NCI-H1048 (cell line): ENCODE data around the gene ARHGAP29.
"Not testable (repeated sequence)": the region's sequence is repeated elsewhere in the genome, so short reads cannot be mapped to it uniquely, and the experiment has no call there.

Source experiments
- DNase-seq: peaks from one replicate; lab custom pipeline; 2025; lab: John Stamatoyannopoulos, UW

ARHGAP29 gene

DNA sequence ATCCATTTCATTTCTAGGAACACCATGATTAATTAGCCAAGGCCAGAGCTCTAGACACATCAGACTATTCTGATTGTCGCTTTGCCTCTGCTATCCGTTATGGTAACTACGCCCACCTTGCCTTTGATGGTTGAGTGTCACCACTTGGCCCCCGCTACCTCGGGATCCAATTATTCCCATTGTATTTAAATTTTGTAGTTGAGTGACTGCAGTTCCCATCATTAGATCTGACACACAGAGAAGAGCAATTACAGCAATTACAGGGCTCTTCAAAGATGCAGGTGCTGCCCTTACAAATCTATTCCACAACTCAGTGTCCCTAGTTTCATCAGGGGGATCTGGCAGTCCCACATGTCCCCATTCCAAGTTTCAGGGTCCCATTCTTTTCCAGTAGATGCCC lies 71.5 kb downstream of the ARHGAP29 start:
- no peak for DNase-seq

DNA sequence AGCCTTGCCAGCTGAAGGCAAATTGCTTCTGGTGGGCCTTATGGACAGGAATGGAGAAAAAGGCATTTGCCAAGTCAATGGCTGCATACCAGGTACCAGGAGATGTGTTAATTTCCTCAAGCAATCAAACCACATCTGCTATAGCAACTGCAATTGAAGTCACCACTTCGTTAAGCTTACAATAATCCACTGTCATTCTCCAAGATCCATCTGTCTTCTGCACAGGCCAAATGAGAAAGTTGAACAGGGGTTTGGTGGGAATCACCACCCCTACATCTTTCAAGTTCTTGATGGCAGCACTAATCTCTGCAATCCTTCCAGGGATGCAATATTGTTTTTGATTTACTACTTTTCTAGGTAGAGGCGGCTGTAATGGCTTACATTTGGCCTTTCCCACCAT lies 72.5 kb downstream of the ARHGAP29 start:
- not testable (repeated sequence) for DNase-seq

- not testable (repeated sequence) for DNase-seq
Measured at GRCh38 chr1:94164121-94164520, 73.3 kb downstream of the ARHGAP29 start.

GRCh38 chr1:94163249-94163648 lies 74.1 kb downstream of the ARHGAP29 start:
- DNase-seq: not testable (repeated sequence)

DNA sequence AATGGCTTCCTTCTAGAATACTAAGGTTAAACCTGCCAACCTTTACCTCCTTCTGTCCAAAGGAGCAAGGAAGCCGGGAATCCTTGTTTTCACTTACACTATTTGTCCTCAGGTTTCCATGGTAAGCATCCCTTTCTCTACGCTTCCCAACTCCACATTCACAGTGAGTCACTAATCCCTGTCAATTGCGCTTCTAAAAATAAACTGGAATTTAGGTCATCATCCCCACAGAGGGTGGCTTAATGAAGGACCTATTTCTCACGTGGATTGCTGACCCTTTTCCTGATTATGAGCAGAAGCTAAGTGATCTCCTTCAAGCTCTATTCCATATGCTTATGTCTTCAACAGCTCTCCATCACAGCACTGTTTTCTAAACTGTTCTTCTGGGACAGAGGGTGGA lies 76.6 kb downstream of the ARHGAP29 start:
- no peak for DNase-seq

GRCh38 chr1:94156096-94156625 lies 81.2 kb downstream of the ARHGAP29 start:
- DNase-seq: no peak

- no peak for DNase-seq
Measured at GRCh38 chr1:94154989-94155388, 82.4 kb downstream of the ARHGAP29 start.

GRCh38 chr1:94153133-94153532 lies 84.3 kb downstream of the ARHGAP29 start:
- DNase-seq: no peak

GRCh38 chr1:94149166-94149565 lies 88.2 kb downstream of the ARHGAP29 start:
- not testable (repeated sequence) for DNase-seq

GRCh38 chr1:94146273-94146672 lies 91.1 kb downstream of the ARHGAP29 start:
- DNase-seq: no peak

DNA sequence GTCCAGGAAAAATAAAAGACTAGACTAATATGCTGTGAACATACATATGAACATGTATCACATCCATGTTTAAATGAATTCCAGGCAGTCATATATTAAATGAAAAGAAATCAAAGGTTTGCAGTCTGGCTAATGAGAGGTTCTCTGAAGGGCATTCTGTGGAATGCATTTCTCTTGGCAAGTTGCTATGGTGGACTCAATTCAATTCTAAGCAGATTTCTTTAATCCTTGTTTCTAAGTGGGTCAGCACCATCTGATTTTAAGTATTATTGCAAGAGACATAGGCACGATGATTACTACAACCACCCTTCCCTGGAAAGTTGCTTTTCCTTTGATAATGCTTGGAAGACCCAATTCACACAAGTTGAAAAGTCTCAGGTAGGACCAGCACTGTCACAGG lies 92.5 kb downstream of the ARHGAP29 start:
- no peak for DNase-seq

GRCh38 chr1:94143809-94144176 lies 93.6 kb downstream of the ARHGAP29 start:
- no peak for DNase-seq

- no peak for DNase-seq
Measured at GRCh38 chr1:94143173-94143808, 94.1 kb downstream of the ARHGAP29 start.

DNA sequence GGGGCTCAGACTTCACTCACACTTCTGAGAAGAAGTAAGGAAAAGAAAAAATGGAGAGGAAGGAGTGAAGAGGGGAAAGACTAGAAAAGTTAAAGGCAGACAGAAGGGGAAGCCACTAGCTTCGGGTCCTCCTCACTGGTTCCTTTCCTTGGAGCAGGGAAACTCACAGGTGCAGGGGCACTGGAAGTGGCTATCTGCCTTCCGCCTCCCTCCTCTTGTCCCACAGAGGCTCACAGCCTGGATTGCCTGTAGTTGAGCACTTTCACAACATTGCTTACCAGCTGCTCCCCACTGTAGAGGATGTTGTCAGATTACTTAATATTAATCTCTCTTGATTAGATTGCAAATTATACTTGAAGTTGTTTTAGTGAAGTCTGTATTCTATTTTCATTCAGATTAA lies 94.8 kb downstream of the ARHGAP29 start:
- DNase-seq: no peak

GRCh38 chr1:94142022-94142421 lies 95.4 kb downstream of the ARHGAP29 start:
- DNase-seq: no peak

GRCh38 chr1:94132111-94132510 lies 105.3 kb downstream of the ARHGAP29 start:
- no peak for DNase-seq

DNA sequence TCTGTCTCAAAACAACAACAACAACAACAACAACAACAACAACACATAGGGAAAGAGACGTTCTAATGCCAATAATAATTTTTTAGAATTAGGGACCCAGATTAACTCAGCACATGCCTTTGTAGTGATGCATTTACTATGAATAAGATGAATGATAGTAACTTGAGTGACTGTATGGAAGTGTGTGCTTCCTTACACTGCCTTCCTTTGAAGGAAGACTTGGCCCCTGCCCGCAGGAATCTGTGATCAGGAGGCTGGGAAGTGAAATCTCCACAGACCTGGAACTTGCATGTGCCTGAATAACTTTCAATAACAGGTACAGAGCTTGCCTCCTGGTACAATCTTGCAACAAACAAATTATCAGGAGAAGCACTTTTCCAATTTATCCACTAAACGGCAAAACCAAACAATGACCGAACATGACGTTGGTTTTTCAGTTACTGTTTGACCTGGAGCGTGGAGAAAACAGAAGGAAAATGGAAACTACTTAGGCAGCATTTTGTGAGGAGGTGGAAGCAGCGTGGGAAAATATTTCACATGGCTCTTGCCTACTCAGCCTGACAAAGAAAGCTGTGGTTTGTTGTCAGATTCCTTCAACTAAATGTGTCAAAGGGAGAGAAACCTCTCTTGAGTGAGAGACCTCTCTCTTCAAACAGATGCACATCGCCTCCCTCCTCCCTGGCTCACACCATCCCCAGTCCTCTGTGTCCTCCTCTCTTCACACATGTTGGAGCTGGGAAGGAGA lies 106.4 kb downstream of the ARHGAP29 start:
- DNase-seq: no peak

DNA sequence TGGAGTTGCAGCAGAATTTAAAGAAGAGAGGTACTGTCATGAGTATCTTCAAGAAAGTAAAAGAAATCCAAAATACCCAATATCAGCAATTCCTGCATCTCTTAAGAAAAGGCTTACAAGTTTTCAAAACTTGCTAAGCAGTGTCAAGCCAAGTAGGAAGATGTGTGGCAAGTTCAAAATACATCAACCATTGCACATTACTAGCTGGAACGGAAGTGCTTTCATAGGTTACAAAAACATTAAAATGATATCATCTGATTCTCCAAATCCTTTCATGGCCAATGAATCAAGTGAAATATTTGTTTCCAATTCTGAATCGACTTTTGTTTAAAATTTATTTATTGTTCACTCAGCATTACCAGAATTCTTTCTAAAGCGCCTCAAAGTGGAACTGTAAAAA lies 110.7 kb downstream of the ARHGAP29 start:
- no peak for DNase-seq

- no peak for DNase-seq
Measured at GRCh38 chr1:94125551-94126514, 111.6 kb downstream of the ARHGAP29 start.

DNA sequence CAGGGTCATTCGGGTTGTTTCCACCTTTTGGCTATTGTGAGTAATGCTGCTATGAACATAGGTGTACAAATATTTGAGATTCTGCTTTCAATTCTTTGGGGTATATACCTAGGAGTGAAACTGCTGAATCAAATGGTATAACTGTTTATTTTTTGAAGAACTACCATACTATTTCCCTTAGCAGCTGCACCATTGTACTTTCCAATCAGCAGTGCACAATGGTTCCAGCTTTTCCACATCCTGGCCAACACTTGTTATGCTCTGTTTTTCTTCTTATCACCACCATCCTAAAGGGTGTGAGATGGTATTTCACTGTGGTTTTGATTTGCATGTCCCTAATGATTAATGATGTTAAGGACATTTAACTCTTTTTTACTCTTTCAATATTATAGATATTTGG lies 112.8 kb downstream of the ARHGAP29 start:
- no peak for DNase-seq

- no peak for DNase-seq
Measured at GRCh38 chr1:94122201-94122970, 115.0 kb downstream of the ARHGAP29 start.
